DMS153 treated with DMSO at 0.1 percent for 48 hours (cell line): Measurements from ENCODE around the gene TM4SF18.
"Not testable (repeated sequence)": the region's sequence is repeated elsewhere in the genome, so short reads cannot be mapped to it uniquely, and the experiment has no call there.

ENCODE experiments used
- DNase-seq: peaks from one replicate; lab custom pipeline; 2025; ENCODE audit not compliant: unreplicated experiment; lab: John Stamatoyannopoulos, UW

The TM4SF18 gene

DNA sequence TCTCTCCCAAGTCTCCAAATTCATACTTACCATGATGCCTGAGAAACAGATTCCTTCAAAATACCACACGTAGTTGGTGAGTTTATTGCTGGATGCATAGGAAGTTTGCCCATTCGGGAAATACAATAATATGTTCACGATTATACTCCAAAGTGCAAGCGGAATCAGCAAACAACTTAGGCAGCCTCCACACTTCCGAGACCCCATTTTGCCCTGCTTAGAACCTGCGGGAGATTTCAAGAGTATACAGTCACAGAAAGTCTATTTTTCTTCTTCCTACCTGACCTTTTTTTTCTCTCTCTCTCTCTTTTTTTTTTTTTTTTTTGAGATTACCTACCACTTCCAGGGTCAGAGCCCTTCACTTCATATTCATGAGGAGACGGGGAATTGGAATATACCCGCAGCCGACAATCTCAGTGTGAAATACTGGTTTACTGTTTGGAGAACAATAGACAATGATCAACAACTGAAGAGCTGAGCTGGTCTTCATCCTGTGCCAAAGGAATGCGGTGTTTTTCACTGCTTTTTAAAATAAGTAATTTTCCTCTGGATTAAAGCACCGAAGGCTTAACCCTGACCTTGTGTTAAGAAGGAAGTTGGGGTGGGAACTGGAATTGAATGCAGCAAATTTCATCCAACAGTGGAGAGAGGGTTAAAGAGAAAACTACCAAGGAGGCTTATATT lies at the start of gene TM4SF18:
TM4SF18 (minus strand) TSS at position 461 of the 684 bp plus-strand sequence; CDS start at position 207, 254 bp downstream.
- no peak for DNase-seq

GRCh38 chr3:149382518-149382917 lies 49.1 kb upstream of the TM4SF18 start:
- DNase-seq: no peak

- DNase-seq: no peak
Measured at GRCh38 chr3:149382101-149382467, 48.6 kb upstream of the TM4SF18 start.

GRCh38 chr3:149381173-149382100 lies 48.0 kb upstream of the TM4SF18 start:
- no peak for DNase-seq

DNA sequence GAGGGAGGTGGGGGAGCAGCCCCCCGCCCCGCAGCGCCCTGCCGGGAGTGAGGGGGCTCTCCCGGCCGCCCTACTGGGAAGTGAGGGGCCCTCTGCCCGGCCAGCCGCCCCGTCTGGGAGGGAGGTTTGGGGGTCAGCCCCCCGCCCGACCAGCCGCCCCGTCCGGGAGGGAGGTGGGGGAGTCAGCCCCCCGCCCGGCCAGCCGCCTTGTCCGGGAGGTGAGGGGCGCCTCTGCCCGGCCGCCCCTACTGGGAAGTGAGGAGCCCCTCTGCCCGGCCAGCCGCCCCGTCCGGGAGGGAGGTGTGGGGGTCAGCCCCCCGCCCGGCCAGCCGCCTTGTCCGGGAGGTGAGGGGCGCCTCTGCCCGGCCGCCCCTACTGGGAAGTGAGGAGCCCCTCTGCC lies 46.8 kb upstream of the TM4SF18 start:
- DNase-seq: not testable (repeated sequence)

DNA sequence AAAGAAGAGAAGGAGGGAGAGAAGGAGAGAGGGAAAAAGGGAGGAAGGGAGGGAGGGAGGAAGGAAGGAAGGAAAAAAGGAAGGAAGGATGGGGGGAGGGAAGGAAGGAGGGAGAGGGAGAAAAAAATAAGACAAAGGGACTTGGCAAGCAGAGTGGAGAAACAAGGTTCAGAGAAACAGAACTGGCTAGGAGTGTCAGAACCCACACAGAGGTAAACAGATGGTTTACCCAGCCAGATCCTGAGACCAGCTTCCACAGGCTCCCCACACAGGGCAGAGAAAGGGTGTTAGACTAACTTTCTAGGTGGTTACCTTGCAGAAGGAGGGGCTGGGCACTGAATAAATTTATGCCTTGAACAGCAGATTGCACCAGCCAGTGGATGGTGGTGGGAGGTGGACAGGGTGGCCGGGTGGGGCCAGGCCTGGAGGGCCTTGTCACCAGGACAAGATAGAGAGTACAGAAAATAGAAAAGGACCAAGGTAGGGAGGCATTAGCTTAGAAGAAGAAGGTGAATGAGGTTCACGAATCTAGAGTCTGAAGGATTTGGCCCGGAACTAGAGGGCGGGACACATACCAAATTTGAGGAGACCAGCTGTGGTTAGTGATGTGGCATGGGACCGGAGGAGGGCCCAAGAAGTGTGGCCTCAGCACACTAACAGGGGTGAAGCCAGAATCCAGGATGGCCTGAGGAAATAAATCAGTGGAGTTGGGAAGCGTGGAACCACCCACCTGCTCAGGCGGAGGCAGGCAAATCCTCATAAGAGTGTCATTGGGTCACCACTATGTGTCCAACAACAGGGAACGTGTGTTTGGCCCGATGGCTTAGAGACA lies 45.3 kb upstream of the TM4SF18 start:
- DNase-seq: no peak

- peak; percentile 82 for DNase-seq
Measured at GRCh38 chr3:149377408-149378364, 44.2 kb upstream of the TM4SF18 start, which contains the start of gene TM4SF1. TM4SF1 (minus strand) TSS chr3:149377649; CDS start chr3:149377547, 102 bp downstream.

GRCh38 chr3:149376718-149377407 lies 43.4 kb upstream of the TM4SF18 start:
- DNase-seq: no peak

DNA sequence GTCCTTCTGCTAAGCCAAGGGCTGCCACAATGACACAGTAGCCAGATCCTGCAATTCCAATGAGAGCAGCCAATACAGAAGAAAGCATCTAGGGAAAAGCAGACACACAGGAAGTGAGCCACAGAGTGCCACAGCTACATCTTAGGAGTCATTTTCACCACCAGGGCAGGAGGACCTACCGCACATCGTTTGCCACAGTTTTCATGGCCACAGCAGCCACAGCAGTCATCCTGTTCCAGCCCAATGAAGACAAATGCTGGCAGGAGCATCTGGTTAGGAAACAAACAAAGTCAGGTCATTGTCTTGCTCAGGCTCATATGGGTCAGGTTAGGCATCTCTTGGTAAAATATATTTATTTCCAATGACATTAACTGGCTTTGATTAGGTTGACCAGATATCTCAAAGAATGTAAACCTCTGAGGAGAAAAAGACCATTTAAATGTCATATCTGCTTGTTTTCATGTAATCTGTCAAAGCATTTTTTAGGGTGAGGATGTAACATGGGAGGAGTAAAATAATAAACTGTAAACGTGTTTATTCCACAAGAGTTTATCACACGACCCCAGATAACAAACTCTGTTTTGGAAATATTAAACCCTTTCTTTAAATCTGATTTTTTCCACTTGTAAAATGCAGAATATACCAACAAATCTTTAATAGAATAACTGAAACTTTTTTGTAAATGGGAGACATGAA lies 42.2 kb upstream of the TM4SF18 start:
- DNase-seq: no peak

DNA sequence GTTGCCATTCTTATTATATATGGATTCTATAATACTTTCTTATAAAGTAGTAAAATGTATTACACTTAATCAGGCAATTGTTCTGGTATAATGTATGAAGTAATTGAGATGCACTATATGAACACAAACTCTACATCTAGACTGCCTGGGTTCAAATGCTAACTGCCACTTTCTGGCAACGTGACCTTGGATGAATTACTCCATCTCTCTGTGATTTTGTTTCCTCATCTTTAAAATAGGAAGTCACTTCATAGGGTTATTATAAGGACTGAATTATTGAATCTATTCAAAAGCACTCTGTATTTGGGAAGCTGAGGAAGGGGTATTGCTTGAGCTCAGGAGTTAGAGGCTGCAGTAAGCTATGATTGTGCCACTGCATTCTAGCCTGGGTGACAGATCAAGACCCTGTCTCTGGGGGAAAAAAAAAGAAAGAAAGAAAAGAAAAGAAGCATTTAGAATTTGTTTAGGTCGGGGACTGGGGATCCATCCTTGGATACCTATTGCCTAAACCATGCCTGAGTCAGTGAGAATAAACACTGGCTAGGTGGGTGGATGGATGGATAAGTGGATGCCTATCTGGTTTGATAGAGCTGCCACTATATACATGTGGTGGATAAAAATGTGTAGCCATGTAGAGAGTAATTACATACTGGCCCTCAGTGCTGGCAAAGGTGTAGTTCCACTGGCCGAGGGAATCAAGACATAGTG lies 41.5 kb upstream of the TM4SF18 start:
- DNase-seq: no peak

DNA sequence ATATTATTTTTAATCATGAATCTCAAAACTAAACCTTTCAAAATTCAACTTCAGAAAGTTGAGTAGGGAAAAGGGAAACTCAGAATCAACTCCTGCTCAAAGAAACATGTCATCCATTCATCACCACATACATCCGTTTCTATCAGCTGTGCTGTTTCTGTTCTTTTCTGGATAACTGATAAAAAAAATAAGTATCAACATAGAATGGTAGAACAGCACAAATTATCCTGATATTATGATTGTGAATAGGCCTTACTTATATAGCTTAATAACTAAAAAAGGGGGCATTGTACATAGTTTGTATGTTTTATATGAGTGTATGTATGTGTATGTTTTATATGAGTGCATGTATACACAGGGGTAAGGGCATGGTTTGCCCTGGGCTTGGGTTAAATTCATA lies 41.0 kb upstream of the TM4SF18 start:
- no peak for DNase-seq

- no peak for DNase-seq
Measured at GRCh38 chr3:149373235-149374125, 40.0 kb upstream of the TM4SF18 start.

GRCh38 chr3:149371723-149372114 lies 38.3 kb upstream of the TM4SF18 start:
- no peak for DNase-seq

- peak; percentile 64 for DNase-seq
Measured at GRCh38 chr3:149371001-149371722, 37.7 kb upstream of the TM4SF18 start.

DNA sequence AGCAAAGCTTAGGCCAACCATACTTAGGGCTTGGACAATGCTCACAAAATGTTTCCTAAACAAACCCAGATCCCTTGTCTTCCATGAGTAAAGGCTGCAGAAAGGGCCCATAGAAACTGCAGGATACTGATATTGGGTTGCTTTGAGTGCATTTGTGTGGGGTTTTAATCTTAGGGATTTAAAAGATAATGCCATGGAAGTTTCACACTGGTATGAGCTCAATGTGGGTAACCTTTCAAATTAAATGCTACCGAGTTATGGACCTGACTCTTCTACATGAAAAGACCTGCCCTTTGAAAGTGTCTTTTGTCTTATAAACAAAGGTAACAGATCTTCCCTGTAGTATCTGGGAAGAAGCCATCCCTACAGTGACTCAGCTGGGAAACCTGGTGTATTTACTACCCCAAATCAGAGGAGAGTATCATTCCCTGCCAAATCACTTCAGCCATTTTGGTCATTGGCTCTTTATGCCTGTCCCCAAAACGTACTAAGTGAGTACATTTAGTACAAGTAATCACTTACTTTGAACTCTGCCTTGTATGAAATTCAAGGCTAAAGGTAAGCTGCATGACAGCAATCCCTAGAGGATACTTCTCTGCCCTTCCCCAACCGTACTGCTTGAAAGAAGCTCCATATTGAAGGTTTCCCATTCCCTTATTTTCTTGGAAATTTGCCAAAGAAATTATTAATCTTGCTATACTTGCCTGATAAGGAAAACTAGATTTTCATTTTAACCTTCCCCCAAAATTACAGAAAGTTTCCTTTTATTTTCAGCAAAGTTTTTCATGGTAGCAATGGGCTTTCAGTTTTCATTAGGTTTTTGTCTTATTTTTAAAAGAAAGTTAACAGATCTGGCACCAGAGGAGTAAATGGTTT lies 36.8 kb upstream of the TM4SF18 start:
- DNase-seq: no peak
